K562 (cell line): ENCODE measurements around the gene AIFM3. TPM values are rescaled to one million over a fixed set of nuclear protein-coding genes. Genes with fewer than 3 reads are reported as not detected.

ENCODE experiments used
- BRCA1 ChIP-seq, 2 experiments: fragments of 450-650 bp in 1 of 2; sonication (generic) in 1 of 2; formaldehyde crosslinking in 1 of 2; IDR thresholded peaks; 2 replicates each; pipeline versions ENCODE4 v1.5.0 to v1.6.1; 2017 to 2020; ENCODE audit warnings: mild to moderate bottlenecking in 1 of 2, missing genetic modification reagents in 1 of 2
- CREM ChIP-seq: IDR thresholded peaks from 2 replicates; pipeline ENCODE4 v1.6.1; 2014; ENCODE audit warnings: antibody characterized with exemption, low read depth
- ETS2 ChIP-seq: IDR thresholded peaks from 2 replicates; pipeline ENCODE4 v1.6.1; 2016; ENCODE audit warnings: borderline replicate concordance, missing genetic modification characterization, mild to moderate bottlenecking, moderate library complexity, missing compliant biosample characterization; ENCODE audit not compliant: poor library complexity, severe bottlenecking
- IRF2 ChIP-seq: sonication (generic); formaldehyde crosslinking; IDR thresholded peaks from 2 replicates; pipeline ENCODE4 v1.8.1; 2022; ENCODE audit warnings: mild to moderate bottlenecking, missing genetic modification reagents
- KLF10 ChIP-seq: fragments of 250-450 bp; sonication (Bioruptor Pico); IDR thresholded peaks from 2 replicates; pipeline ENCODE4 v1.6.1; 2021; ENCODE audit warnings: matching md5 sums
- MCM3 ChIP-seq: fragments of 450-650 bp; IDR thresholded peaks from 2 replicates; pipeline ENCODE4 v1.6.1; 2016
- MED1 ChIP-seq: sonication (generic); formaldehyde crosslinking; IDR thresholded peaks from 2 replicates; pipeline ENCODE4 v1.8.1; 2023; ENCODE audit warnings: missing genetic modification reagents, borderline replicate concordance
- PCBP1 ChIP-seq: fragments of 200-400 bp; formaldehyde crosslinking; IDR thresholded peaks from 2 replicates; pipeline ENCODE4 v1.6.1; 2018; ENCODE audit warnings: mild to moderate bottlenecking, low read depth, low read length; ENCODE audit not compliant: poor library complexity, severe bottlenecking
- POLR2G ChIP-seq: fragments of 200-400 bp; formaldehyde crosslinking; IDR thresholded peaks from 2 replicates; pipeline ENCODE4 v1.6.1; 2017; ENCODE audit warnings: low read depth, mild to moderate bottlenecking, antibody characterized with exemption, low read length, moderate library complexity
- PRMT5 ChIP-seq: sonication (generic); formaldehyde crosslinking; IDR thresholded peaks from 2 replicates; pipeline ENCODE4 v1.5.0; 2020; ENCODE audit warnings: missing genetic modification reagents
- RBM14 ChIP-seq: fragments of 200-400 bp; formaldehyde crosslinking; IDR thresholded peaks from 2 replicates; pipeline ENCODE4 v1.6.1; 2018; ENCODE audit warnings: low read depth, mild to moderate bottlenecking, low read length, moderate library complexity, borderline replicate concordance; ENCODE audit not compliant: insufficient read depth
- SPI1 ChIP-seq: IDR thresholded peaks from 2 replicates; pipeline ENCODE4 v1.6.1; 2011; ENCODE audit warnings: low read depth, low read length, control low read depth, borderline replicate concordance
- ZBTB7A ChIP-seq: IDR thresholded peaks from 2 replicates; pipeline ENCODE4 v1.6.1; 2011; ENCODE audit warnings: low read depth, mild to moderate bottlenecking, low read length, moderate library complexity, borderline replicate concordance; ENCODE audit not compliant: control insufficient read depth
- ZNF384 ChIP-seq: IDR thresholded peaks from 2 replicates; pipeline ENCODE4 v1.6.1; 2012; ENCODE audit warnings: low read depth, low read length, improper control_type of control experiment
- polyA plus RNA-seq, 8 experiments: library from polyadenylated mRNA; depleted of rRNA in 4 of 8; stranded (reverse) in 5 of 8; unstranded in 3 of 8; fragments of >200 nt; fragmentation: Nextera tagmentation in 2 of 8; fragmentation: Illumina TruSeq in 1 of 8; extraction: Ambion mirVana in 2 of 8; extraction: Trizol in 1 of 8; gene quantifications; 2 replicates each; pipeline versions ENCODE4 v1.2.1 to v1.2.3, GENCODE V29; 2011 to 2014; ENCODE audit warnings: inconsistent platforms in 1 of 8, missing spikeins in 1 of 8
- total RNA-seq, 7 experiments: library from RNA; depleted of rRNA in 6 of 7; stranded (reverse); fragments of >200 nt in 6 of 7; fragmentation: Illumina TruSeq in 2 of 7; extraction: Trizol in 2 of 7; gene quantifications; 2 replicates each; pipeline versions ENCODE4 v1.2.1 to v1.2.3, GENCODE V29; 2011 to 2021; ENCODE audit warnings: low replicate concordance in 1 of 7
- TF ChIP-seq, protein P1 (sequence below): sonication (generic); formaldehyde crosslinking; IDR thresholded peaks from 2 replicates; pipeline ENCODE4 v1.8.1; 2023; ENCODE audit warnings: mild to moderate bottlenecking, missing genetic modification reagents
- TF ChIP-seq, protein P2 (sequence below): fragments of 250-450 bp; sonication (Bioruptor Pico); IDR thresholded peaks from 2 replicates; pipeline ENCODE4 v1.8.0; 2021; ENCODE audit warnings: borderline replicate concordance, mild to moderate bottlenecking, moderate library complexity; ENCODE audit not compliant: poor library complexity, severe bottlenecking
- TF ChIP-seq, protein P3 (sequence below): sonication (generic); formaldehyde crosslinking; IDR thresholded peaks from 2 replicates; pipeline ENCODE4 v1.9.0; 2022; ENCODE audit warnings: mild to moderate bottlenecking, missing genetic modification reagents
- TF ChIP-seq, protein P4 (sequence below), 2 experiments: fragments of 200-800 bp in 1 of 2; sonication (Bioruptor generic) in 1 of 2; sonication (generic) in 1 of 2; formaldehyde crosslinking in 1 of 2; IDR thresholded peaks in 1 of 2; conservative IDR thresholded peaks in 1 of 2; 2 replicates each; pipeline versions ENCODE4 v1.5.0 to v1.6.1; 2016 to 2020; ENCODE audit warnings: missing compliant biosample characterization in 1 of 2, missing genetic modification characterization in 1 of 2, missing genetic modification reagents in 1 of 2
- TF ChIP-seq, protein P5 (sequence below): fragments of 450-650 bp; formaldehyde crosslinking; IDR thresholded peaks from 2 replicates; pipeline ENCODE4 v1.4.0; 2020; ENCODE audit warnings: mild to moderate bottlenecking

Gene AIFM3
- total and polyA plus RNA-seq, 9 of the 15 experiments (the other 6 are each of a cell fraction or from before 2014, with no cell fraction given), result 0.03 to 0.20 (median 0.07) TPM; not detected in 1

DNA sequence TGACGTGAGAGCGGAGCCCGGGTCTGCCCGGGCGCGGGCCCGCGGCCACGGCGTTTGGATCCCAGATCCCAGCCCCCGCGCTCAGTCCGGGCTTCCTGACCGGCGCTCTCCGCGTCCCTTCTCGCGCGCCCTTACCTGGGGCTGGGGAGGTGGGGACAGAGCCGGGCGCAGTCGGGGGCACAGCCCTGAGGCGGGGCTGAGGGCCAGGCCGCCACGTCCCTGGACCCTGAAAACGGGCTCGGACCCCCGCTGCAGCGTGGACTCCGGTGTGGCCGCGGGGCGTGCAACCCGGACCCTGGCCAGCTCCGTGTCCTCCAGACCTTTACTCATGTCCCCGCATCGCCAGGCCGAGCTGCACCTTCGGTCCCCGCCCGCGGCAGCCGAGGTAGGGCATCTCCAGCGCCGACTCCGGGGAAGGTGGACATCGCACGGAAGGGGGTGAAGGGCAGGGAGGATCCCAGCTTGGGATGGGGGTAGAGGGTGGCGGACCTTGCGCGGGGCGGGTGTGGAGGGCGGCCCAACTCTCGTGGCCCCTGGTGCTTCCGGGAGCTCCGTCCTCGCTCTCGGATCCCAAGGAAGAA is 9.9 kb upstream of the AIFM3 start (continued):
- TF ChIP-seq POLR2G (peak; percentile 78), ZNF384 (no peak), PRMT5 (CRISPR knock-in tag) (0 out of 2 replicates have a peak, but pooled peaks have one; percentile 21), BRCA1 (IDR thresholded peaks at IDR 0.05) (no peak), BRCA1 (CRISPR knock-in tag; IDR thresholded peaks at IDR 0.05) (0 out of 2 replicates have a peak, but pooled peaks have one; percentile 7), PCBP1 (peak; percentile 97), IRF2 (CRISPR knock-in tag) (peak; percentile 84; the same call in 1 of the 2 replicates), SPI1 (no peak), KLF10 (CRISPR knock-in tag) (no peak), ZBTB7A (peak; percentile 6; the same call in 1 of the 2 replicates), ETS2 (tag) (peak; percentile 38), CREM (0 out of 2 replicates have a peak, but pooled peaks have one; percentile 2), RBM14 (peak; percentile 75; the same call in 1 of the 2 replicates), MED1 (0 out of 2 replicates have a peak, but pooled peaks have one; percentile 19), MCM3 (no peak)
- TF ChIP-seq, protein P1, sequence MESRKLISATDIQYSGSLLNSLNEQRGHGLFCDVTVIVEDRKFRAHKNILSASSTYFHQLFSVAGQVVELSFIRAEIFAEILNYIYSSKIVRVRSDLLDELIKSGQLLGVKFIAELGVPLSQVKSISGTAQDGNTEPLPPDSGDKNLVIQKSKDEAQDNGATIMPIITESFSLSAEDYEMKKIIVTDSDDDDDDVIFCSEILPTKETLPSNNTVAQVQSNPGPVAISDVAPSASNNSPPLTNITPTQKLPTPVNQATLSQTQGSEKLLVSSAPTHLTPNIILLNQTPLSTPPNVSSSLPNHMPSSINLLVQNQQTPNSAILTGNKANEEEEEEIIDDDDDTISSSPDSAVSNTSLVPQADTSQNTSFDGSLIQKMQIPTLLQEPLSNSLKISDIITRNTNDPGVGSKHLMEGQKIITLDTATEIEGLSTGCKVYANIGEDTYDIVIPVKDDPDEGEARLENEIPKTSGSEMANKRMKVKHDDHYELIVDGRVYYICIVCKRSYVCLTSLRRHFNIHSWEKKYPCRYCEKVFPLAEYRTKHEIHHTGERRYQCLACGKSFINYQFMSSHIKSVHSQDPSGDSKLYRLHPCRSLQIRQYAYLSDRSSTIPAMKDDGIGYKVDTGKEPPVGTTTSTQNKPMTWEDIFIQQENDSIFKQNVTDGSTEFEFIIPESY (CRISPR knock-in tag), result peak; percentile 83
- TF ChIP-seq, protein P2, sequence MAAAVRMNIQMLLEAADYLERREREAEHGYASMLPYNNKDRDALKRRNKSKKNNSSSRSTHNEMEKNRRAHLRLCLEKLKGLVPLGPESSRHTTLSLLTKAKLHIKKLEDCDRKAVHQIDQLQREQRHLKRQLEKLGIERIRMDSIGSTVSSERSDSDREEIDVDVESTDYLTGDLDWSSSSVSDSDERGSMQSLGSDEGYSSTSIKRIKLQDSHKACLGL (CRISPR knock-in tag), result no peak
- TF ChIP-seq, protein P3, sequence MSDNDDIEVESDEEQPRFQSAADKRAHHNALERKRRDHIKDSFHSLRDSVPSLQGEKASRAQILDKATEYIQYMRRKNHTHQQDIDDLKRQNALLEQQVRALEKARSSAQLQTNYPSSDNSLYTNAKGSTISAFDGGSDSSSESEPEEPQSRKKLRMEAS (CRISPR knock-in tag), result peak; percentile 8; the same call in 1 of the 2 replicates
- TF ChIP-seq, protein P4, sequence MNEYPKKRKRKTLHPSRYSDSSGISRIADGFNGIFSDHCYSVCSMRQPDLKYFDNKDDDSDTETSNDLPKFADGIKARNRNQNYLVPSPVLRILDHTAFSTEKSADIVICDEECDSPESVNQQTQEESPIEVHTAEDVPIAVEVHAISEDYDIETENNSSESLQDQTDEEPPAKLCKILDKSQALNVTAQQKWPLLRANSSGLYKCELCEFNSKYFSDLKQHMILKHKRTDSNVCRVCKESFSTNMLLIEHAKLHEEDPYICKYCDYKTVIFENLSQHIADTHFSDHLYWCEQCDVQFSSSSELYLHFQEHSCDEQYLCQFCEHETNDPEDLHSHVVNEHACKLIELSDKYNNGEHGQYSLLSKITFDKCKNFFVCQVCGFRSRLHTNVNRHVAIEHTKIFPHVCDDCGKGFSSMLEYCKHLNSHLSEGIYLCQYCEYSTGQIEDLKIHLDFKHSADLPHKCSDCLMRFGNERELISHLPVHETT (CRISPR knock-in tag; conservative IDR thresholded peaks at IDR 0.05 in 1 of 2, IDR thresholded peaks at IDR 0.05 in 1 of 2), result peak in 1 of 2 experiments; percentile 59; a peak in 1 of 4 replicates
- TF ChIP-seq, protein P5, sequence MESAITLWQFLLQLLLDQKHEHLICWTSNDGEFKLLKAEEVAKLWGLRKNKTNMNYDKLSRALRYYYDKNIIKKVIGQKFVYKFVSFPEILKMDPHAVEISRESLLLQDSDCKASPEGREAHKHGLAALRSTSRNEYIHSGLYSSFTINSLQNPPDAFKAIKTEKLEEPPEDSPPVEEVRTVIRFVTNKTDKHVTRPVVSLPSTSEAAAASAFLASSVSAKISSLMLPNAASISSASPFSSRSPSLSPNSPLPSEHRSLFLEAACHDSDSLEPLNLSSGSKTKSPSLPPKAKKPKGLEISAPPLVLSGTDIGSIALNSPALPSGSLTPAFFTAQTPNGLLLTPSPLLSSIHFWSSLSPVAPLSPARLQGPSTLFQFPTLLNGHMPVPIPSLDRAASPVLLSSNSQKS, result no peak
